ENCODE data around the gene PTPN3. TPM values are rescaled to one million over a fixed set of nuclear protein-coding genes. Genes with fewer than 3 reads are reported as not detected.

The PTPN3 gene
- total and polyA plus RNA-seq, 10 of the 15 experiments (the other 5 are each of a cell fraction or from before 2014, with no cell fraction given), result 0.18 to 1.3 (median 0.39) TPM

- no peak for TF ChIP-seq ZNF592 (IDR thresholded peaks at IDR 0.05)
- TF ChIP-seq GATAD2B (conservative IDR thresholded peaks at IDR 0.05; ENCODE audit: low read depth), result peak; percentile 92
- TF ChIP-seq EGR1 (IDR thresholded peaks at IDR 0.05; ENCODE audit: borderline replicate concordance in 1 of 2, low read depth in 2 of 2, low read length in 2 of 2), result peak in 1 of 2 experiments; percentile 79; a peak in 2 of 3 replicates
- TF ChIP-seq YY1 (IDR thresholded peaks at IDR 0.05; ENCODE audit: low read depth, low read length), result peak; percentile 22; the same call in 1 of the 2 replicates
- TF ChIP-seq BACH1 (IDR thresholded peaks at IDR 0.05; ENCODE audit: borderline replicate concordance), result 0 out of 2 replicates have a peak, but pooled peaks have one; percentile 28
- no peak for TF ChIP-seq E2F8 (IDR thresholded peaks at IDR 0.05; ENCODE audit: low read depth, partially characterized antibody)
- TF ChIP-seq BRCA1 (IDR thresholded peaks at IDR 0.05; ENCODE audit: low read depth, low read length), result no peak
- TF ChIP-seq ZBTB4 (CRISPR knock-in tag; IDR thresholded peaks at IDR 0.05), result no peak
- TF ChIP-seq RUNX3 (IDR thresholded peaks at IDR 0.05; ENCODE audit: low read length), result no peak
- TF ChIP-seq ZSCAN29 (IDR thresholded peaks at IDR 0.05), result no peak; the same call in 1 of the 2 replicates
- peak; percentile 41 for TF ChIP-seq RELA (IDR thresholded peaks at IDR 0.05; ENCODE audit: borderline replicate concordance, partially characterized antibody)
- TF ChIP-seq POLR2AphosphoS5 (IDR thresholded peaks at IDR 0.05; ENCODE audit: low read length), result no peak
- TF ChIP-seq CBX5 (IDR thresholded peaks at IDR 0.05; ENCODE audit: low read depth), result no peak
- no peak for TF ChIP-seq ATF3 (IDR thresholded peaks at IDR 0.05; ENCODE audit: borderline replicate concordance, extremely low read depth, low read depth, low read length)
- peak; percentile 81 for TF ChIP-seq SKIL (IDR thresholded peaks at IDR 0.05; ENCODE audit: low read depth, poor library complexity, severe bottlenecking)
Measured at GRCh38 chr9:109418827-109419226, 79.3 kb downstream of the PTPN3 start (continued).

Data from GM12878 (cell line).